GM18909 (cell line): ENCODE measurements around the gene RETREG3.

Experiments
- ATAC-seq: cut with Tn5 transposase; IDR thresholded peaks from one replicate; pipeline ENCODE4 v1.9.1; 2021; ENCODE audit warnings: mild to moderate bottlenecking; ENCODE audit not compliant: unreplicated experiment, poor library complexity

RETREG3 gene

DNA sequence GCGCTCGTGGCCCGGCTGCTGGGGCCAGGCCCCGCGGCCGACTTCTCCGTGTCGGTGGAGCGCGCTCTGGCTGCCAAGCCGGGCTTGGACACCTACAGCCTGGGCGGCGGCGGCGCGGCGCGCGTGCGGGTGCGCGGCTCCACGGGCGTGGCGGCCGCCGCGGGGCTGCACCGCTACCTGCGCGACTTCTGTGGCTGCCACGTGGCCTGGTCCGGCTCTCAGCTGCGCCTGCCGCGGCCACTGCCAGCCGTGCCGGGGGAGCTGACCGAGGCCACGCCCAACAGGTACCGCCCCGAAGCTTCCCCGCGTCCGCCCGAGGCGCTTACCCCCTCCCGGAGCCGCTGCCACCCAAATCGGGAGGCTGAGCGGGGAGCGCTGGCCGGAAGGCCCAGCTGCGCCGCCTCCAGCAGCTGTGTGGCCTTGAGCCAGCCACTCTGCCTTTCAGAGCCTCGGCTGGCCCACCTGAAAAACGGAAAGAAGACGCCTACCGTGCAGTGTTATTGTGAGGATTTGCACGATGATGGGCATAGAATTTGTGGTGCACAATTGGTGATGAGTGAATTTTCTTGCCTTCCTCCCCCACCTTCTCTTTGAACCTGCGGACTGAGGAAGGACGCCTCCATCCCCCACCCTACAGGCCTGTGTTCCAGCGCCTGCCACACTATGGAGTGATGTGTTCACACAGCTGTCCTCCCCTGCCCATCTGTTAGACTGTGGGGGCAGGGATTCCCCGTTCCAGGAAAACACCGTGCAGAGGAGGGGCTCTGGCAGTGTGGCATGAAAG, 72.6 kb downstream of the RETREG3 start:
- ATAC-seq, result peak; percentile 65

DNA sequence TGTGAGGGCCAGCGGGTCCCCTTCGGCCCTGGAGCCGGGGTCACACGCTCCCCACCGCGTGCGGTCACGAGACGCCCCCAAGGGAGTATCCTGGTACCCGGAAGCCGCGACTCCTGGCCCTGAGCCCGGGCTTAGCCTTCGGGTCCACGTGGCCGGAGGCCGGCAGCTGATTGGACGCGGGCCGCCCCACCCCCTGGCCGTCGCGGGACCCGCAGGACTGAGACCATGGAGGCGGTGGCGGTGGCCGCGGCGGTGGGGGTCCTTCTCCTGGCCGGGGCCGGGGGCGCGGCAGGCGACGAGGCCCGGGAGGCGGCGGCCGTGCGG, 73.2 kb downstream of the RETREG3 start, which contains the start of gene NAGLU:
Gene NAGLU (plus strand): TSS at position 194 of the 324 bp plus-strand sequence. CDS start 32 bp downstream, at position 226.
- peak; percentile 87 for ATAC-seq

DNA sequence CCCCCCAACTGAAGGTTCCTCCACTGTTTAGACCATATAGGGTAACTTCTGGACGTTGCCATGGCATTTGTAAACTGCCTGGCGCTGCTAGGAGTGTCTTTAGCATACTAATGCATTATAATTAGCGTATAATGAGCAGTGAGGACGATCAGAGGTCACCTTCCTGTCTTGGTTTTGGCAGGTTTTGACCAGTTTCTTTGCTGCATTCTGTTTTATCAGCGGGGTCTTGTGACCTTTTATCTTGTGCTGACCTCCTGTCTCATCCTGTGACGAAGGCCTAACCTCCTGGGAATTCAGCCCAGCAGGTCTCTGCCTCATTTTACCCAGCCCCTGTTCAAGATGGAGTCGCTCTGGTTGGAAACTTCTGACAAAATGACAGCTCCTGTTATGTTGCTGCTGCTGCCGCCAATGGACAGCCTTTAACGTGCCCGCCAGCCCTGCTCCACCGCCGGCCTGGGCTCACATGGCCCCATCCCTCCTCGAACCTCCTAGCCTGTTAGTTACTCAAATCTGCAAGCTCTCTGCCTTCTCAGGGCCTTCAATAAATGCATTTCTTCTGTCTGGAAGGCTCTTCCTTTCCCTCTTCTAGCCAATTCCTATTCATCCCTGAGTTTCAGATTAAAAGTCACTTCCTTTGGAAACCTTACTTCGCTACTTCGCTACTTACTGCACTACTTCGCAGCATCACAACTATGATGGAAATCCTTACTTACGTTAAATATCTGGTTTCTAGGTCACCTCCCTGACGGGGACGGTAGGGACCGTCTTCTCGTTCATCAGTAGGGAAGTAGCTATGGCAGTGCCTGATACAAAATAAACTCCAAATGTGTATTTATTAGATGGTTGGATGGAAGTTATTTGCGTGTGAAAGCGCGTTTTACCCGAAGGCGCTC, 73.8 kb downstream of the RETREG3 start:
- ATAC-seq, result no peak

DNA sequence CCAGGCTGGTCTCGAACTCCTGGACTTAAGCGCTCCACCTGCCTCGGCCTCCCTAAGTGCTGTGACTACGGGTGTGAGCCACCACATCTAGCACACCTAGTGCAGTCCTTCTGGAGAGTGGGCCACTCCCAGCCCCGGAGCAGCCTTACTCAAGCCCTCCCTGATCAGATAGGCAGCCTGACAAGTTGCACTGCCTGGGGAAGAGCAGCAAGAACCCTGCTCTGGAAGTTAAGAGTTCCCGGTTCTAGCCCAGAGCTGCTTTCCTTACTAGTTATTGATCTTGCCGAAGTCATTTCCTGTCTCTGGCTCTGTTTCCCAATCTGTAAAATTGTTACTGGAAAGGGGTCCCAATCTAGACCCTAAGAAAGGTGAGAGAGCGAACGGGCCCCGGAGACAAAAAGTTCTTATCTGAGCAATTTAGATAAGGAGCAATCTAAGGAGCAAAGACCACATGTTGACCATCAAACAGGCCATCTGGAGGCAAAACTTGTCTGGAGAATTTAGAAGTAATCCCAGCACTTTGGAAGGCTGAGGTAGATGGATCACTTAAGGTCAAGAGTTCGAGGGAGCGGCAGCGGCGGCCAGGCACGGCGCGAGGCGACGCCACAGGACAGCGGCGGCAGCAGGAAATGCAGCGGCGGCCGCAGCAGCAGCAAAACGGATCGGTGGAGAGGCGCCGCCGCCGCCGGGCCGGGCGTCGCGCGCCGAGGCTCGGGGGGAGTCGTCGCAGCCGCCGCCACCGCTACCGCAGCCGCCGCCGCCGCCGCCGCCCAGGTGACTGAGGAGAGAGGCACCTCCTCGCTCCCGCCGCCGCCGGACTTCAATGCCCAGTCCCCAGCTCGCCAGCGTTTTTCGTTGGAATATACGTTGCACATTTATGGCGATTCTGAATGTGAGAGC, 77.5 kb downstream of the RETREG3 start:
- no peak for ATAC-seq

DNA sequence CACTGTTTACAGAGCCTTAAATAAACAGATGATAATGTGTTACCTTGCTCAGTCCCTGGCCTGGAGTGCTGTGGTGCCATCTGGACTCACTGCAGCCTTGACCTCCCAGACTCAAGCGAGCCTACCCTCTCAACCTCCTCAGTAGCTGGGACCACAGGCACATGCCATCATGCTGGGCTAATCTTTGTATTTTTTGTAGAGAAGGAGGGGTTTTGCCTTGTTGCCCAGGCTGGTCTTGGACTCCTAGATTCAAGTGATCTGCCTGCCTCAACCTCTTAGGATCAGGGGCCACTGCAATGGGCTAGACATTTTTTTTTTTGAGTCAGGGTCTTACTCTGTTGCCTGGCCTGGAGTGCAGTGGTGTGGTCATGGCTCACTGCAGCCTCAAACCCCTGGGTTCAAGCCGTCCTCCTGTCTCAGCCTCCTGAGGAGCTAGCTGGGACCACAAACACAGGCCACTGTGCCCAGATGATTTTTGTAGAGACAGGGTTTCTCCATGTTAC, 78.2 kb downstream of the RETREG3 start:
- ATAC-seq, result no peak
